Stimulated activated CD4-positive, alpha-beta T cell treated with anti-CD3 and anti-CD28 coated beads, Interleukin-15, amount 100 ng/mL, for 1 hour (primary cell): Measurements from ENCODE around the gene OR51I2.

Experiments
- DNase-seq, 2 donors: peaks; one replicate each; pipeline ENCODE4 v3.0.0-alpha.2; 2020; ENCODE audit warnings: low read depth in 1 of 2, low spot score in 1 of 2

The OR51I2 gene, protein sequence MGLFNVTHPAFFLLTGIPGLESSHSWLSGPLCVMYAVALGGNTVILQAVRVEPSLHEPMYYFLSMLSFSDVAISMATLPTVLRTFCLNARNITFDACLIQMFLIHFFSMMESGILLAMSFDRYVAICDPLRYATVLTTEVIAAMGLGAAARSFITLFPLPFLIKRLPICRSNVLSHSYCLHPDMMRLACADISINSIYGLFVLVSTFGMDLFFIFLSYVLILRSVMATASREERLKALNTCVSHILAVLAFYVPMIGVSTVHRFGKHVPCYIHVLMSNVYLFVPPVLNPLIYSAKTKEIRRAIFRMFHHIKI

GRCh38 chr11:5449023-5449422, at the start of gene OR51I2:
Gene OR51I2 (plus strand): TSS chr11:5449323. CDS start chr11:5453489, 4,166 bp downstream.
- no peak for DNase-seq

GRCh38 chr11:5405173-5405572, 44.0 kb upstream of the OR51I2 start:
- no peak for DNase-seq

DNA sequence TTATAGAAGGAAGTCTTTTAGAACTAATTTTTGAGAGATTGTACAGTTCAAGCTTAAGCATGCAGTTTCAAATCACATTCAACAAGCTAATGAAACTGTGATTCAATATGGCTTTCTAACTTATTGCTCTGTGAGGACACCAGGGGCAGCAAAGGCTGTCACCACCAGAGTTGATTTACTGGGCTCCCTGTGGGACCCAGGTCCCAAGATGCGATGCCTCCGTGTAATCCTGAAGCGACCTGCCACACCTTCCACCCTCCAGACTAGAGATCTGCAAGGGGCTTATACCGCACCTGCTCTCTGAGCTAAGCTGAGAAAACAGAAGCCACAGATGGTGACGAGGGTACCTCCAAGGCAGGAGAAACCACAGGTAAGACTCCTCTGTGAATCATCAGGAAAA, 28.1 kb upstream of the OR51I2 start:
- DNase-seq: no peak

GRCh38 chr11:5421811-5422210, 27.3 kb upstream of the OR51I2 start, which contains the start of gene OR51Q1:
Gene OR51Q1 (plus strand): TSS chr11:5422111. CDS start chr11:5422201, 90 bp downstream.
- DNase-seq: no peak

- no peak for DNase-seq
Measured at GRCh38 chr11:5423131-5423530, 26.0 kb upstream of the OR51I2 start.

DNA sequence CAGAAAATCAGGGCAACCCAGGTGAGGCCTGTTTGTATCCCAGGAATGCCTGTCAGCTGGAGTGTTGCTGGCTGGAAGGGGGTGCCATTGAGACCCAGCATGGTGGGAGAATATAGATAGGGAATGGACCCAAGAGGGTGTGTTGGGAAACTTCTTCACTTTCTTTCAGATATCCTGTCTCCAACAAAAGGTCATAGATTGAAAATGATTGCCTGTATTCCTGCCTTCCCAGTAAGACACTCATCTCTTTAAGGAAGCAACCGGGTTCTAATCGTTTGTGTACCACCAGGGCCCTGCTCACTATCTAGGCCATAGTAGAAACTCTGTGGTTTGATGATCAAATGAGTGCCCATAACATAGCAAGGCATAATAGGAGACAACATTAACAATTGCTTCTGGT, 7.7 kb upstream of the OR51I2 start, which contains the start of gene OR51I1:
Gene OR51I1 (minus strand): TSS at position 101 of the 400 bp plus-strand sequence. CDS start 0 bp downstream, at position 101.
- DNase-seq: no peak

DNA sequence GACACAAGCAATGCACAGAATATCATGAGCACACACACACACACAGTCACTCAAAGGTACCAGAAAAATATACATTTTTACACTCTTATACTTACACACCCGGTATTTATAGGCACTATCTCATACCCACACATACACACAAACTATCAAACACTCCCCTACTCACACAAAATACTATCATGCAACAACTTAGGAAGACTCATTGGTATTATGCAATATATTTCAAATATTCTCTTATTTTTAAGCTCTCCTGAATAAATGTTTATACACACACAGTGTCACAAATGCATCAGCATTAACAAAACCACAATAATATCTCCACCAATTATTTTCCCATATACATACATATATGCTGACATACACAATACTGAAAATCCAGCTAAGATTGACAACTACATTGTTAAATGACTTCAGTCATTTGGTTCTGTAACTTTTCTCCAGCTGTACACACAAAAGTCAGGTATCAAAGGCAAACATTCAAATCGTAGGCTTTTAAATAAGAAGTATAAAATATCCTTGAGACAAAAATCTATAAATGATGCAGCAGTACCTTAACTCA, 5.2 kb upstream of the OR51I2 start:
- DNase-seq: no peak

- DNase-seq: no peak
Measured at GRCh38 chr11:5449432-5449831, 309 bp downstream of the OR51I2 start.

GRCh38 chr11:5460983-5461621, 12.0 kb downstream of the OR51I2 start:
- DNase-seq: no peak

DNA sequence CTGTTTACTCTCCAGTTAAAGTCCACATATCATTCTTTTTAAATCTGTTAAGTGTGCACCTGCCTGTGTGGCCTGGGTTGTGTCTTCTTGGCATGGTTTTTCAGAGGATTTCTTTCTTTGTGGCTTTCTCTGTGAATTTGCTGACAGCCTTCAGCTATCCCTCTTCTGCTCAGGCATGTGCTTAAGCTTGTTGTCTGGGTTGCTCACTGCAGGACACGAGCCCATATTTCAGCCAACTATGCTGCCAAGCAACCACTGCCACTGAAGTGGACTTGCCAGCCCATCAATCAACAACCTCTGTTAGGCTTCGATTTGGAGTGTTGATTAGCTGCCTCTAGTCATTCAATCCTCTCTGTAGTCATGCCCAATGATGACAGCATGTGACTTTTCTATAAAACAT, 18.4 kb downstream of the OR51I2 start:
- DNase-seq: no peak

- no peak for DNase-seq
Measured at GRCh38 chr11:5473921-5474320, 24.8 kb downstream of the OR51I2 start.

GRCh38 chr11:5476186-5476819, 27.2 kb downstream of the OR51I2 start:
- no peak for DNase-seq

DNA sequence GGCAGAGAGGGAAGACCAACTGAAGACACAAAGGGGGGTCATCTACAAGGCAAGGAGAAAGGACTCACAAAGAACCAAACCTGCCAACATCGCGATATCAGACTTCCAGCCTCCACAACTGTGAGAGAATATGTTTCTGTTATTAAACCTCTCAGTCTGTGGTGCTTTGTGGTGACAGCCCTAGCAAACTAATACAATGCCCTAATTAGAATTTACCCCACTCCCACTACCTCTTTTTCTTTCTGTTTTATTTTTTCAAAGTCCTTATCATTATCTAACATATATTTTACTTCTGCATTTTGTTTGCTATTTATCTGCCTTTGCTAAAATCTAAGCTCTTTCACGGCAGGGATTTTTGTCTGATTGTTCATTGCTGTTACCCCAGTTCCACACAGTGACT, 36.9 kb downstream of the OR51I2 start:
- DNase-seq: no peak

GRCh38 chr11:5486421-5486820, 37.3 kb downstream of the OR51I2 start:
- no peak for DNase-seq

DNA sequence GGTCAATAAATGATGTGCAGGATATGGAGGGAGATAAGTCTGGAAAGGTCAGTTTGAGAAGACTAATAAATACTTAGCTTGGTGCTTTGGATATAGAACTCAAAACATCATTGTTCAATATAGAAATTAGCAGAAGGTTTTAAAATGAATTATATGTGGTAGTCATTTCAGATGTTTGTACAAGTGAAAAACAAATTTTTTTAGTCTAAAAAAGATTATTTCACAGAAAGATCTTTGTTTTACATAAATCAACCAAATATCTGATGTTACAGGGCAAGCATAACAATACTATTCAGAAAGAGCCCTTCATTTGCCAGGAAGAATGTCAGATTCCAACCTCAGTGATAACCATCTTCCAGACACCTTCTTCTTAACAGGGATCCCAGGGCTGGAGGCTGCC, 39.3 kb downstream of the OR51I2 start, which contains the start of gene OR52D1:
Gene OR52D1 (plus strand): TSS at position 301 of the 400 bp plus-strand sequence. CDS start 22 bp downstream, at position 323.
- DNase-seq: no peak

DNA sequence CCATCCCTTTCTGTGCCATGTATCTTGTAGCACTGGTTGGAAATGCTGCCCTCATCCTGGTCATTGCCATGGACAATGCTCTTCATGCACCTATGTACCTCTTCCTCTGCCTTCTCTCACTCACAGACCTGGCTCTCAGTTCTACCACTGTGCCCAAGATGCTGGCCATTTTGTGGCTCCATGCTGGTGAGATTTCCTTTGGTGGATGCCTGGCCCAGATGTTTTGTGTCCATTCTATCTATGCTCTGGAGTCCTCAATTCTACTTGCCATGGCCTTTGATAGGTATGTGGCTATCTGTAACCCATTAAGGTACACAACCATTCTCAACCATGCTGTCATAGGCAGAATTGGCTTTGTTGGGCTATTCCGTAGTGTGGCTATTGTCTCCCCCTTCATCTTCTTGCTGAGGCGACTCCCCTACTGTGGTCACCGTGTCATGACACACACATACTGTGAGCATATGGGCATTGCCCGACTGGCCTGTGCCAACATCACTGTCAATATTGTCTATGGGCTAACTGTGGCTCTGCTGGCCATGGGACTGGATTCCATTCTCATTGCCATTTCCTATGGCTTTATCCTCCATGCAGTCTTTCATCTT, 39.8 kb downstream of the OR51I2 start:
- no peak for DNase-seq

DNA sequence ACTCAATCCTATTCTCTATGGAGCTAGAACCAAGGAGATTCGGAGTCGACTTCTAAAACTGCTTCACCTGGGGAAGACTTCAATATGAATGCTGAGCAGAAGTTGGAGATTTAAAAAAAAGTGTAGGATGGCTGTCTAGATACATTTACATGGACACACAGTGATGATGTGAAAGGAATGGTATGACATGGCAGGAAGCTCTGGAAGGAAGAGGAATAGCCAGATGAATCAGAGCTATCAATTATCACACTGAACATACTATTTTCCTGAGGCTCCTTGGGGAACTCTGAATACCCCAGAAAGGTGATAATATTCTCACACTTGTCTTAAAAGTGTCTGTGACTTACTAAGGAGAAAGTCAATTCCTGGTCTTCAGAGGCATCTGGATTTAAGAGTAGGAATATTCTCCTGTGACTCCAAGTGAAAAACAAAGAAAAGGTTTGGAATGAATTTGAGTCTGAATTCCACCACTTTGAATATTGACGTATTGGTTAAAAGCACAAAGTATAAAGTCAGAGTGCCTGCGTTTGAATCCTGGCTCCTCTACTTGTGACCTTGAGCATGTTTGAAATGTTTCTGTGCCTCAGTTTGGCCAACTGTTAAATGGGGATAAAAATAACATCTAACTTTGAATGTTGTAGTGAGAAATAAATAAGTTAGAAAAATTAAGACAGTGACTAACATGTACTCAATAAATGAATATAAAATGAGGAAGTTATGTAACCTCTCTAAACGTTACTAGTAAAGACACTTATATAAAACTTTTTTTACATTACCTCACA, 40.6 kb downstream of the OR51I2 start:
- no peak for DNase-seq

DNA sequence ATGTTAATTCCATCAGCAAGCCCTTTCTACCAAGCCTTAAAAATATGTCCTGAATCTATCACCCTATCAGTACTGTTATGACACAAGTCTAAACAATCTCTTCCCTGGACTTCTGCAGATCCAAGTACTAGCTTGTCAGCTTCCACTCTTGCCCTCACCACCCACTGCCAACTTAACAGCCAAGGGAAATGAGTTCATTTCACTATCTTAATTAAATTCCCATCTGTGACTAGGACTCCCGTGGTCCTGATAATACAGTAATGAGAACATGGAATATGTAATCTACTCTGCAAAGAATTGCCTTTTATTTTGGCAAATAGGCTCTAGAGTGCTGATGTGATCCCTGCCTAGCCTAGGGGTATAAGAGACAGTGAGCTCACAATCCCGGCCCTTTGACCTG, 50.5 kb downstream of the OR51I2 start:
- no peak for DNase-seq

- DNase-seq: no peak
Measured at GRCh38 chr11:5500393-5500801, 51.3 kb downstream of the OR51I2 start.

- no peak for DNase-seq
Measured at GRCh38 chr11:5504403-5504921, 55.3 kb downstream of the OR51I2 start.
